ENCODE measurements around the gene ZDHHC4.

The ZDHHC4 gene

DNA sequence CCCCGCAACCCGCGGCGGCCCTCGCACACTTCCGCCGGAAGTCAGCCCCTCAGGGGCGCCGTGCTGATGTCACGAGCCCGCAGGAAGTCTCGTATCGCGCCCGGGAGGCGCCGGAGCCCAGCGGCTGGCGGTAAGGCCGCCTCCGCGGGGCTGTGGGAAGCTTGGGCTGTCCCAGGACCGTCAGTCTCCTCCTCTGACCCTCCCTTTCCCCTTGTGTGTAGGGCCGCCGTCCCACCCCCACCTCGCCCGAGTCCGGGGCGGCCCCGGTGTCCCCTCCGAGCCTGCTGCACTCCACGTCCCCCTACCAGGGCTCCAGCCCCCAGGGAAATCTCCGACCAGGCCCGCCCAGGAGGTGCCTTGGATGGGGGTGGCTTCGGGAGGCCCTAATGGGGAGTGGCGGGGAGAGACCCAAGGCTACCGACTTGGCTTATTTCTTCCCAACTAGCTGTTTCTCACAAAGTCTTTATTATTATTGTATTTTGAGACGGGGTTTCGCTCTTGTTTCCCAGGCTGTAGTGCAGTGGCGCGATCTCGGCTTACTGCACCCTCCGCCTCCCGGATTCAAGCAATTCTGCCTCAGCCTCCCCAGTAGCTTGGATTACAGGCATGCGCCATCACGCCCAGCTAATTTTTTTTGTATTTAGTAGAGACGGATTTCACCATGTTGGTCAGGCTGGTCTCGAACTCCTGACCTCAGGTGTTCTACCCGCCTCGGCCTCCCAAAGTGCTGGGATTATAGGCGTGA is at the start of gene ZDHHC4:
TSS of gene ZDHHC4 (plus strand) at position 86 of the 745 bp plus-strand sequence. CDS start 3,108 bp downstream, outside the sequence.
- peak; percentile 69 for DNase-seq

DNA sequence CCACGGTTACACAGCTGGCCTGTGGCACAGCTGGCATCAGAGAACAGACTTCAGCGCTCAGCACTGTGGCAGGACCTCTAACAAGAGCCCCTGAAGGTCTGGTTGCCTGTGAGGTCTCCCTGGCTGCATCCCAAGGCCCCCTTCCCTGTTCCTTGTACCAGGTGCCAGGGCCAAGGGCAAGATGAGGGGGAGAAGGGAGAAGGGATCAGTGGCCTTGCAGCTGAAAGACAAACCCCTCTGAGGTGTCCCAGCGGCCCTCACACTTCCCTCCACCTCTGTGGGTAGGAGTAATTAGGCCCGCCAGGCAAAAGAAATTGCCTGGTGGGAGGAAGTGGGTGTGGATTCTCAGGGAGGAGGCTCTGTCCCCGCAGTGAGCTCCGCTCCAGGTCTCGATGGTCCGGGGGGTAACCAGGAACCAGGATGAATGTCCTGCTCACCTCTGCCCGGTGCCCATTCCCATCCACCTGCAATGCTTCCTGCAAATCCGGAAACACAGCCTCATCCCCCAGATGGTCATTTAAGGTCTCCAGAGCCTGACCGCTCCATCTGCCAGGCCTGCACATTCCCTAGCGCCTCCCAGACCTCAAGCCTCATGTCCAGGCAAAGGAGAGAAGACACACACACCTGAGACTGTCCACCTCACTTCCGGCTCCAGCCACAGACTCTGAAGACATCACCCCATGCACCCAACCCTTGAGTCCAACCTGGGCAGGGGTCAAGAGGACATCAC is 48.7 kb upstream of the ZDHHC4 start:
- no peak for DNase-seq

DNA sequence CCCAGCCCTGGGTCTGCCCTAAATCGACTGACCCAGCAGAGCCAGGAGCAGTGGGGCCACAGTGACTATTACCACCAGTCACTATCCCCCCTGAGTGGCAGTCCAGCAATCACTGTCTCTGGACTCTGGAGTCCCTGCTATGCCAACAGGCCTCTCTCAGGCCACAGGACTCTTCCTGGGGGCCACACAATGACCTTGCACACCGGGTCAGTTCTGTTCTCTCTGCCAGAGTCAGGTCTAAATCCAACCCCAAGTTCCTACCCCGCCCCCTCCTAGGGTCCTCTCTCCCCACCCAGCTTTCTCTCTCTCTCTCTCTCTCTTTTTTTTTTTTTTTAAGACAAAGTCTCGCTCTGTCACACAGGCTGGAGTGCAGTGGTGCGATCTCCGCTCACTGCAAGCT is 47.6 kb upstream of the ZDHHC4 start:
- no peak for DNase-seq

DNA sequence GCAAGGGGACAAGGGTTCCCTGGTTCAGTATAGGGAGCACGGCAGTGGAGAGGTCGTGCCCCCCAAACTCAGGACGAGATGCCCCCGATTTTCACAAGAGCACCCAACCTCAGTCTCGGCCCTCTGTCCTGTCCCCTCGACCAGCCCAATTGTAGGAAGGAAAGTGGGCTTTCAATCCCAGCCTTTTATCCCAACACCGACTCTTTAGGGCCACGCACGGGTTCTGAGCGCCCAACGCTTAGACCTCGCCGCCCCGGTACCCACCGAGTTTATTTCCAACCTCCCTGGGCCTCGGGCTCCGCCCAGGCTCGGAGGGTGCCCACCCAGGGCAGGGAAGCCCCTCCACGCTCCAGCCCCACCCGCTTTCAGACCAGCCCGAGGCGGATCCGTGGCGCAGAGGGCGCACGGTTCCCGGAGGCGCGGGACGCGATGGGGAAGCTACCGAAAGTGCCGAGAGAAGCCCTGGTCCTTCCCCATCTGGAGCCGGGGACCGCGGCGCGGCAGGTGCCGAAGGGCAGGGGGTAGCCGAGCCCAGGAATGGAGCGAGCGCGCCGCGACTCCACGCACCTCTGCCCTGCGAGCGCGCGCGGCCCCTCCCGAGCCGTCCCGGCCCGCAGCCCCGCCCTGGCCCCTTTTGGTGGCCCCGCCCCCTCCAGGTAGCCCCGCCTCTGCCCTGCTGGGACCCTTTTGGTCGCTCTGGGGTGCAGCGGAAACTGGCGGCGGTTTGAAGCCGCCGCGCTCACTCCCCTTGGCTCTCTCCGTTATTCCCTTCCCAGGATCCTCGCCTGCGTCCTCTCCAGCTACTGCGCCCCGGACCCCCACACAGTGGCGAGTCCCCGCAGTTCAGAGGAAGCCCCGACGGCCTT is 46.4 kb upstream of the ZDHHC4 start:
- no peak for DNase-seq

DNA sequence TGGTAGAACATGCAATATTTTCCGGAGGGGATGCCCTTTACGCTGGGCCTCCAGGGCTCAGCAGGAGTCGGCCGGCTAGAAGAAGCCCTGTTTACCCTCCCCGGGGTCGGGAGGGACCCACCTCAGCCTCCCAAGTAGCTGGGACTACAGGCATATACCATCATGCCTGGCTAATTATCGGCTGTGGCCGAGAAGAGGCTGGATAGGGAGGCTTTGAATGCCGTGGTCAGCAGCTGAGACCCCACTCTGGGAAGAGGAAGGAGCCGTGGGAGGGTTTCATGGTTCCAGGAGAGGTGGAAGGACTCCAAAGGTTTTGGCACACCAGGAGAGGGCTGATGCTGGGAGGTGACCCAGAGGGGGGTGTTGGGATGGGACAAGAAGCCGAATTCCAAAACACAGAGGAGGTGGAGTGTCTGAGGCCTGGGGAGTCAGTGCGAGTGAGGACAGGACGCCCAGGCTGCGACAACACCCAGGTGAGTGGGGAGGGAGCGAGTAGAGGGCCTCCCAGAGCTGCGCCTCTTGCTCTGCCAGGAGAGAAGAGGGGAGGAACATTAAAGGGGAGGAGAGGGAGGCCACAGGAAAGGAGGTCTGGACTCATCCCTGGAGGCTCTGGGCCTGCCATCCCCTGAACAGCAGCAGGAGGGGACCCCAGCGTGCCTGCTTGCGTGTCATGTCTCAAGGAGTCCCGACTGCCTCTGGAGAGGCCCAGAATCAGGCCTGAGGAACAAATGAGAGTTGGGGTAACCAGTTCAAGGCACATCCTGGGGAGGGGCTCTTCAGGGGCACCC is 45.6 kb upstream of the ZDHHC4 start:
- DNase-seq, result no peak

DNA sequence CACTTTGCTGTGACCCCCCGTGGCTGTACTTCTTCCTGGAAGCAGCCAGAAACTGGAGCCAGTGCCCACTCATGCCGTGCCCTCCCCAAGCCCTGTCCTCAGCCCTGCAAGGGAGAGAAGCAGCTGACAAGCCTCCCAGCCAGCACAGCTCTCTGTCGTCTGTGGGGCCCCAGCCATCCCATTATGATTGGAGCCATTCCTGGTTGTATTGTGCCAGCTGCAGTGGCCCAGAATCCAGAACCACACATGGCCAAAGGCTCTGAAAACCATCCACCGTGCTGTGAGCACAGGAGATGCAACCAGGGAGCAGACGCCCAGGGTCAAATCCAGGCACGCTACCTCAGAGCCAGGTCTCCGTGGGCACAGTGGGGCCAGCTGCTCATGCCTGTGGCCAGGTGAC is 44.7 kb upstream of the ZDHHC4 start:
- no peak for DNase-seq

DNA sequence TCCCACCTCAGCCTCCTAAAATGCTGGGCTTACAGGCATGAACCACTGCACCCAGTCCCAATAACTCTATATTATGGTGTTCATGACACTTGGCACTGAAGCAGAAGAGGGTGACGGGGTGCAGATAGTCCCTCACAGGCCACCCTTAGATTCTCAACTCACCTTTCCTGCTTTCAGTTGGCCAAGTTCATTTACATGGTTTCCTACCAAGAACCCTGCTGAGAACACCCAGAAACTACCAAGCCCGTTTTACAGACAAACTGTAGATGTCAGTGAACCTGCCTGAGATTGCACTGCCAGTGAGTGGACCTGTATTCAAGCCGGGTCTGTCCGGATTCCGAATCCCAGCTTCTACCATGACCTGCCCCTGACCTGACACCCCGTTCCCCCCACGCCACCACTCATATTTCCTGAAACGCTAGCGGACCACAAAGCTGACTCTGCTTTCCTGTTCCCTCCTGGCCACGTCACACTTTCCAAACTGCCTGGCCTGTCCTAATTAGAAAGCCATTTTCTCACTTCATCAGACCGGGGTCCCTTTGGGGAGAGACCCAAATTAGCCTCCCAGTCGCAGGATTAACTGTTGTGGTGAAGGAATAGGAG is 43.3 kb upstream of the ZDHHC4 start:
- DNase-seq, result no peak

DNA sequence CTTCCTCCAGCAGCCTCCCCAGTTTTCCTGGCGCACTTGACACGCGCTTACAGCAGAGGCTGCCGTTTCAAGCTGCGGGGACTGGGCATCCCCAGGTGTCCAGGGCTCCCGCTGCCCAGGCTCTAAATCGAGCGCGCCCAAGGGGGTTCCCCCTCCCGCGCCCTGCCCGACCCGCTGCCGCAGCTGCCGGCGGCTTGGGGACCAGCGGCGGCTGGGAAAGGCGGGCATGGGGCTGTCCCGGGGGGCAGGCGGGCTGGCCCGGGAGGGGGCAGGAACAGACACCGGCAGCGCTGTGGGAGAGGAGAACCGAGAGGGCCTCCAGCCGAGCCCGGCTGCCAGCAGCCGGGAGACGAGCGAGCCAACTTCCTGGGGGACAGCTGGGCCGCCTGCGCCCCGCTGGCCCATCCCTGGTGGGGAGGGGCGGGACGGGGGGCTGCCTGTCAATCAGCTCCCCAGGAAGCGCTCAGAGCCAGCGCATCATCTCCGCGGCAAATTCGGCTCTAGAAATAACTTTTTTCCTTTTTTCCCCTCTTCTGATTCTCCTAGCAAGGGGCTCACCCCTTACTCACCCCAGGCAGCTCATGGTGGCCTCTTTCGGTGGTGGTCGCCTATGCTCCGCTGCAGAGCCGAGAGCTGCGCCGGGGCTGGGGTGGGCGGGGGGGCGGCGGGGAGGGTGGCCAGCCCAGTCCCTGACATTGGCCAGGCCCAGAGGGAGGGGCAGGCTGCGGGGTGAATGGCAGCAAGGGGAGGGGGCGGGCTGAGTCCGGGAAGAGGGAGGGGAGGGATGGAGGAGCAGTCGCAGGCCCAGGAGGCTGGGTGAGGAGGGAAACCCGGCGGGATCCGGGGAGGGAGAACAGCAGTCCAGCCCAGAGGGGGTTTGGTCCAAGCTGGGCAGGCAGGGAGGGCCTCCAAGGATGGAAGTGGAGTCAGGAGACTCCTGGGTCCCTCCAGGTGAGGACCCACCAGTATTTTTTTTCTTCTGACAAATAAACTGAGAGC is 40.7 kb upstream of the ZDHHC4 start:
- DNase-seq, result no peak

DNA sequence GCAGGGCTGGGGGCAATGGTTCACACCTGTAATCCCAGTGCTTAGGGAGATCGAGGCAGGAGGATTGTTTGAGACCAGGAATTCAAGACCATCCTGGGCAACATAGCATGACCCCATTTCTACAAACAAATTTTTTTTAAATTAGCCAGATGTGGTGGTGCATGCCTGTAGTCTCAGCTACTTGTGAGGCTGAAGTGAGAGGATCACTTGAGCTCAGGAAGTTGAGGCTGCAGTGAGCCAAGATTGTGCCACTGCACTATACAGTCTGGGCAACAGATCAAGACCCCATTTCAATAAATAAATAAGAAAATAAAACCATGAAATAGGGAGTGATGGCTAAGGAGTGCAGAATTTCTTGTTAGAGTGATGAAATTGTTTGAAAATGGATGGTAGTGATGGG is 34.9 kb upstream of the ZDHHC4 start:
- DNase-seq, result no peak

DNA sequence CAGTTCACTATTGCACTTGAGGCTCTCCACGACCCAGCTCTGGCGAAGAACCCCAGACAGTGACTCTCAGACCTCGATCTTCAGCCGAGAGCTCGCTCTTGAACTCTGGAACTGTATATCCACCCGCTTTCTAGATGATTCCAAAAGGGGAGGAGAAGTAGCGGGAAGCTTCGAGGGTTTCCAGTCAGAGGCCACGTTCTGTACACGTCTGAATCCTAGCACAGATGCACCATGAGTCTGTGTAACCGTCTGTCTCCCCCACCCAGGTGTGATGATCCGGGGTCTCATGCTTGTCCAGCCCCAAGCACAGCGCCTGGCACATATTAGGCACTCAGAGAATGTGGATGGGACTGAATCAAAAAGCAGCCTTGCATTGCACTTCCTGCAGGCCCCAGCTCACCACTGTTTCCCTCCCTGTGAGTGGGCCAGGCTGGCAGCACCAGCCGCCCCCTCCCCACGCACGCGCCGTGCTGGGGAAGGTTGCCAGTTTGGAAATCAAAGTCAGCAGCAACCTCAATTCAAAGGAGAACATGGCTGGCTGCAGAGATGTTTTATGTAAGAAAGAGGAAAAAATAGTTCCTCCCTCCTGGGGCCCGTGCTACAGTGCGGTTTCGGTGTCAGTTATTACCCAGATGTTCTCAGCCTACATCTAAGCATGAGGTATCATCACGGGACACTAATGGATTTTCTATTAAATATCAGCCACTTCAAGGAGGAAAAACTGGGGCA is 31.7 kb upstream of the ZDHHC4 start:
- DNase-seq, result no peak

DNA sequence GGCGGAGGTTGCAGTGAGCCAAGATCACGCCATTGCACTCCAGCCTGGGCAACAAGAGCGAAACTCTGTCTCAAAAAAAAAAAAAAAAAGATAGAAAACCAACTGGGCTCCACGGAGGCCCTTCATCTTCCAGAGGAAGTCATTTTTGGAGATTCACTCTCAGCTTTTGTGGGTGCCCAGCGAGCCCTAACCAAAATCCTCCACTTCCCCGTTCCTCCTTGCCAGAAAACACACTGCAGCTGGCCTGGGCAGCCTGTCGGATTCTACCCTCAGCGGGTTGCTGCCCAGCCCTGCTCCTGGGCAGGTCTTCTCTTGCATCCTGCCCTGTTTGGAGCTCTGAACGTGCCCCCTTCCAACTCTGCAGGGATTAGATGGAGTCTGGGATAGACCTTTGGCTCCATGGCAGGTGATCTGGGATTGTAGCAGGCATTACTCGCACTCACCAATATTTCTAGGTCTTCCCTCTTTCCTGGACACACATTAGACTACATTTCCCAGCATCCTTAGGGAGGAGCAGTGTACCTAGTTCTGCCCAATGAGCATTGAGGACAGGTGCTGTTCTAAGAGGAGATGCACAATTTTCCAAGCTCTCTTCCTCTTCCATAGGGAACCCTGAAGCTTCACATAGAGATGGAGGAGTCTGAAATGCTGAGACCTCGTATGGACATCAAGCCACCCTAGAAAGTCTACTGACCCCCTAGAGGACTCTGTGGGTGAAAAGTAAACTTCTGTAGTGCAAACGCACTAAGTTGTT is 30.6 kb upstream of the ZDHHC4 start:
- DNase-seq, result no peak

DNA sequence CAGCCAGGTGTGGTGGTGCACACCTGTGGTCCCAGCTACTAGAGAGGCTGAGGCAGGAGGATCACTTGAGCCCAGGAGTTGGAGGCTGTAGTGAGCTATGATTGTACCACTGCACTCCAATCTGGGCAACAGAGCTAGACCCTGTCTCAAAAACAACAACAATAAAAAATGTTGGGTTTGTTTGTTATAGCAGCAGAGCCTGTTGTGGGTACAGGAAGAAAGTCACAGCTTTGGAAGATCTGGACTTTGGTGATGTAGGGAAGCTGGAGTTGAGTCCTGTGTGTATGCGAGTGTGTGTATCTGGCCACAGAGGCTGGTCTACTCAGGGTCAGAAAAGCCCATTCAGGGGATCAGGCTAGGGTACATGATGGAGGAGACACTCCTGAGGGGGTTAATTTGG is 29.9 kb upstream of the ZDHHC4 start:
- DNase-seq, result no peak

DNA sequence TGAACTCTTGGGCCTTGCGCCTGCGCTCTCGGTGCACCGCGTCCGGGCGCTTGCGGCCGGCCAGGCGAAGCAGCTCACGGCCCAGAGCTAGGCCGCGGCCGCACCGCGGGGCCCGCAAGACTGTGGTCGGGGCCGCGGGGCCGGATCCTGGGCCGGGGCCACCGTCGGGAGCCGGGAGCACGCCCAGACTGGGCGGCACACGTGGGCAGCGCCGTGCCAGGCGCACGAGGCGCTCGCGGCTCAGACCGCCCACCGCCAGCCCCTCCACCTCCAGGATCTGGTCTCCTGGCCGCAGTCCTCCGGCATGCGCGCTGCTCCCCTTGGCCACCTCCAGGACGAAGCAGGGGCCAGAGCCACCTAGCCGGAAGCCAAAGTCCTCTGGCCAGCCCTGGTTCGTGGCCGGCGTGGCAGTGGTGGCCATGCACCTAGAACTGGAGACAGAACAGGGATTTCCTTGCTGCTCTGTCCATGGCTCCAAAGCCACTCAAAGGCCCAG is 26.2 kb upstream of the ZDHHC4 start, which contains the start of gene GRID2IP:
TSS of gene GRID2IP (minus strand) at position 446 of the 496 bp plus-strand sequence. CDS start at position 421, 25 bp downstream.
- DNase-seq, result no peak

DNA sequence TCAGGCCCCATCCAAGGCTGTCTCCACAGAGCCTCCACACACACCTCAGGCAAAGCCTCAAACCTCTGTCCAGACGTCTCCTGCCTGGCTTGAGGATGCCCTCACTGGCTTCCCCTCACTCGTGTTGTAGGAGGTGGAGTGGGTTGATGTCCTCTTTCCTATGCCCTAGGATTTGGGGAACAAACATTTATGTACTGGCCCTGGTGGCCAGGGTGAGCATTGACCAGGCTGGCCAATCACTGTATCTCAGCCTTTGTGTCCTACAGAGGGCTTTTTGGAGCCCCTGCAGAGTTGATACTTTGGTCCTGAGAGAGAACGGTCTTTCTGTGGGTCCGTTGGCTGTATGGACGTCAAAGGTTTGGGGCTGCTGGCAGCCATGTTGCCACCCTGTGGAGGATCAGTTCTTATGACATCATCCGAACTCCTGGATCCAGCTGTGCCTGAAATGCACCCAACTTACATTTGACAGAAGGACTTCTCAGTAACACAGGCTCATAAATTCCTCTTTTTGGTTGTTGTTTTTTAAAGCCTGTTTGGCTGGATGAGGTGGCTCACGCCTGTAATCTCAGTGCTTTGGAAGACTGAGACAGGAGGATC is 23.7 kb upstream of the ZDHHC4 start:
- DNase-seq, result no peak

DNA sequence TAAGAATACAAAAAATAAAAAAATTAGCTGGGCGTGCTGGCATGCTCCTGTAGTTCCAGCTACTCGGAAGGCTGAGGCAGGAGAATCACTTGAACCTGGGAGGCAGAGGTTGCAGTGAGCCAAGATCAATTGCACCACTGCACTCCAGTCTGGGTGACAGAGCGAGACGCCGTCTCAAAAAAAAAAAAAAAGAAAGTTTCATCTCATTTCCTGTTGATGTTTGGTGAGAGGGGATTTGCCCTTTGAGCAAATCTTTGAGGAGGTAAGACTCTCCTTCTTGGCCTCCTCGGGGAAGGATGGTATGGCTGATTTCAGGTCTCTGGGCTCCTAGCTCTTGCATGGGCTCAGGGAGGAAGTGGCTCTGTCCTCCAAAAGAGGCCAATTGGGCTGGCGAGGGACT is 22.4 kb upstream of the ZDHHC4 start:
- DNase-seq, result no peak

DNA sequence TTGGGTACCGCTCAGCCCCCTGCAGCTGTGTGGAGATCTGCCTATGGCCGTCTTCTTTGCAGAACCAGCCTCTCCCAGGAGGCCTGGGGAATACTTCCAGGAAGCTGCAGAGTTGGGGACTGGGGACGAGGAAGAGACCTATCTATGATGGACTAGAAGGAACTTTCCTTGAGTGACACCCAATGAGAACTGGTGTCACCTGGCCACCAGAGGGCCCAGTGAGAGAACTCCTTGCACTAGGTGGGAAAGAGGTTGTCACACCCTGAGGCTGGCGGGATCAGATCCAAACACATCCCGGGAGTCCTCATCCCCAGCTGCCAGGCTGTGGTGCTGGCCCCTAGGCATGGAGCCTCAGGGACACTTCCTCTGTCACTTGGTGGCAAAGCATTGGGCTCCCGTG is 21.1 kb upstream of the ZDHHC4 start:
- no peak for DNase-seq

DNA sequence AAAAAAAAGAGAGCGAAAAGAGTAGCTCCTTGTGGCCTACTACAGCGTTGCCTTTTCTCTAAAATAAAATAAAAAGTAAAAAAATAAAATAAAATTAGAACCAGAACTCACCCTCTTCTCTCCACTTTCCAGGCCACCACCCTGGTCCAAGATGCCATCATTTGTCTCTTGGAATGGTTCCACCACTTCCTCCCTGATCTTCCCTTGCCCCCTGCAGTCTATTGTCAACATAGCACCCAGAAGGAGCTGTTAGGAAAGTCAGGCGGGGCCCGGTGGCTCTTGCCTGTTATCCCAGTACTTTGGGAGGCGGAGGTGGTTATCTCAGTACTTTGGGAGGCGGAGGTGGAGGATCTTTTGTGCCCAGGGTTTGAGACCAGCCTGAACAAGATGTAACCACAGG is 18.4 kb upstream of the ZDHHC4 start:
- no peak for DNase-seq

DNA sequence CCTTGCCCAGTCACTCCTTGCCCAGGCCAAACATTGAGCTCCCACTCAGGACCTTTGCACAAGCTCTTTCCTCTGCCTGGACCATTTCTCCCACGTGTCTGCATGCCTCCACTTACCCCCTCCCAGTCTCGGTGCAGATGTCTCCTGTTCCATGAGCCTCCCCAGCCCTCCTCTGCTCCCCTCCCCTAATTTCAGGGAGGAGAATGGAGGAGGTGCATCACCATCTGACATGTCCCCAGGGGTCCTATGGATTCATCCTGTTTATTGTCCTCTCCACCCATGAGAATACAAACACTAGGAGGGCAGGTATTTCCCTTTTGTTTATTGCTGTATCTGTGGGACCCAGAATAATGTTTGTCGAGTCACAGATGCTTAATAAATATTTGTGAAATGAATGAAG is 17.4 kb upstream of the ZDHHC4 start:
- no peak for DNase-seq

DNA sequence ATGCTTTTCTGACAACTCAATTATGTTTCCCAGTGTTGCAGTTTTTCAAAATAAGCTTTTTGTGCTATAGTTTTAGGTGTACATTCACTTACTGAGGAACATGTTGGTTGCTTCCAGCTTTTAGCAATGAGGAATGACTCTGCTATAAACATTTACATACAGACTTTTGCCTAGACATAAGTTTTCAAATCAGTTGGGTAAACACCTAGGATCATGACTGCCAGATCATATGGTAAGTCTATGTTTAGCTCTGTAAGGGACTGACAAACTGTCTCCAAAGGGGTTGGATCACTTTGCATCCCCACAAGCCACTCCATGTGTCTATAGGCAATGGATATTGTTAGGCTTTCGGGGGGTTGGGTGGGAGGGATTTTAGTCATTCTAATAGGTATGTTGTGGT is 15.1 kb upstream of the ZDHHC4 start:
- DNase-seq, result no peak
